Mononuclear cell (primary cell): ENCODE measurements around the gene ZRANB1. TPM values are rescaled to one million over a fixed set of nuclear protein-coding genes. Genes with fewer than 3 reads are reported as not detected.

Source experiments
- H3K27me3 ChIP-seq: 2 replicates; pipeline ENCODE4 v1.6.0; 2011; ENCODE audit warnings: low read length, control low read depth; ENCODE audit not compliant: insufficient read depth
- H3K4me1 ChIP-seq: 2 replicates; pipeline ENCODE4 v1.5.1; 2011; ENCODE audit warnings: mild to moderate bottlenecking, low read length, control low read depth; ENCODE audit not compliant: insufficient read depth
- H3K4me3 ChIP-seq: 2 replicates; pipeline ENCODE4 v1.5.1; 2011; ENCODE audit warnings: mild to moderate bottlenecking, low read length, moderate library complexity
- H3K9me3 ChIP-seq: 2 replicates; pipeline ENCODE4 v1.5.1; 2011; ENCODE audit warnings: low read depth, mild to moderate bottlenecking, control low read depth, low read length
- total RNA-seq: library from RNA; depleted of rRNA; stranded (reverse); fragments of >200 nt; gene quantifications from one replicate; pipeline ENCODE4 v1.2.3, GENCODE V29; 2012

ZRANB1 gene
- total RNA-seq, 1 donor = 46.2 TPM

DNA sequence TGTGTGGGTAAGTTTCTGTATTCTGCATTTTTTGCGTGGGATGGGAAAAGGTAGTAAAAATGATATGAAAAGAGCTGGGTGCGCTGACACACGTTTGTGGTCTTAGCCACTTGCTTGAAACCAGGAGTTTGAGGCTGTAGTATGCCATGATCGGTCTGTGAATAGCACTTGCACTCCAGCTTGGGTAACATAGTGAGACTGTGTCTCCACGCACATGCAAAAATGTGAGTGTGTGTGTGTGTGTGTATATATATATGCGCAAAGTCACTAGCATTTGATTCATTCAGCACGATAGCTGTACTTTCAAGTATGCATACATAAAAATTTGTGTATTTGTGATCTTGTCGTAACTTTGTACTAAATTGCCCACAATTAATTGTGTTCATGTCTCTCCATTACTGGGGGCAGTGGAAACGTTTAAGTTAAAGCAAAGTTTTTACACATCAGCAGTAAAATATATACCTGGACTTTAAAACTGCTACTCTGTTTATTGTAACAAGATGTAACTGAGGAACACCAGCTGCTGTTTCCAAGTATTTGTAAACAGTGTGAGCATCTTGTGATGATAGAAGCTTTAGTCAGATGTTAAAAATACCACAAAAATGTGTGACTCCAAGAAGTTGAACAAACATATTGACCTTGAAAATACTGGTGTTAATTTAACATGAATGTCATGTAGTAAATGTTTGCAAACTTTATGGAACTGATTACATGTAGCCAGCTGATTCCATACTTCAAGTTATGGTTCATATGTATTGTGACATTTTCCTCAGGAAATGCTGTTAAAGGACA, 1.6 kb downstream of the ZRANB1 start:
- H3K27me3 ChIP-seq = no peaks in the 10 kb centered on the region
- H3K4me1 ChIP-seq = peaks cover 17% of the 10 kb centered on the region
- H3K9me3 ChIP-seq = no peaks in the 10 kb centered on the region
- H3K4me3 ChIP-seq = no peak overlapping the region

- Histone ChIP-seq H3K9me3 (no peaks in the 10 kb centered on the region), H3K4me1 (peaks cover 17% of the 10 kb centered on the region), H3K27me3 (no peaks in the 10 kb centered on the region), H3K4me3 (no peak overlapping the region)
These were observed 3.1 kb downstream of the ZRANB1 start for GRCh38 chr10:124944982-124945381.

DNA sequence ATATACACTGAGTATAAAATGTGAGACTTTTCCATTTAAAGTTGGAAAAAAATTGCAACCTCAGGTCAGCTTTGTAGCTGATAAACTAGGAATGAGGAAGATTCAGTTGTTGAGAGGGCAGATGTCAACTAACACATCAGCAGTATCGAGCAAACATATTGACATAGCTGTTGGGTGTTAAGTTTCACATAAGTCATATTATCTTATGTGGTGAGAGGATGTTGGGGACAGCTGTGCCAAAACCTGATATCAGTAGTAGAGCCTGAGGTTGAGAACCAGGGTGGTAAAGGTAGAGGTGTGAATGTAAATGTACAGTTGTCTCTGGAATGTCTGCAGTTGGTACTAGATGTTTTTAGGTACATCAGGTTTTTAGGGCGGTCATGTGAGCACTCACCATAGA, 5.0 kb downstream of the ZRANB1 start:
- Histone ChIP-seq H3K4me3 (no peak overlapping the region), H3K9me3 (no peaks in the 10 kb centered on the region), H3K27me3 (no peaks in the 10 kb centered on the region), H3K4me1 (peaks cover 17% of the 10 kb centered on the region)

DNA sequence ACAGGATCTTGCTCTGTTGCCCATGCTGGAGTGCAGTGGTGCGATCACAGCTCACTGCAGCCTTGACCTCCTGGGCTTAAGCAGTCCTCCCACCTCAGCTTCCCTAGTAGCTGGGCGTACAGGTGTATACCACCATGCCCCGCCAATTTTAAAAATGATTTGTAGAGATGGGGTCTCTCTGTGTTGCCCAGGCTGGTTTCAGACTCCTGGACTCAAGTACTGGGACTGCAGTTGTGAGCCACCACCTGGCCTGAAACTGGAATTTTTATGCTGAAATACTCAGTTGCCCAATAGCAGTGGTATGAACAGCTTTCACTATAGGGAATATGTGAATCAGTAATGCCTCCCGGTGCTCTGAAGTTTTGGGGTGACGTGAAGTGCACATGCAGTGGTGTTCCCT, 7.6 kb downstream of the ZRANB1 start:
- H3K27me3 ChIP-seq = no peaks in the 10 kb centered on the region
- H3K9me3 ChIP-seq = no peaks in the 10 kb centered on the region

DNA sequence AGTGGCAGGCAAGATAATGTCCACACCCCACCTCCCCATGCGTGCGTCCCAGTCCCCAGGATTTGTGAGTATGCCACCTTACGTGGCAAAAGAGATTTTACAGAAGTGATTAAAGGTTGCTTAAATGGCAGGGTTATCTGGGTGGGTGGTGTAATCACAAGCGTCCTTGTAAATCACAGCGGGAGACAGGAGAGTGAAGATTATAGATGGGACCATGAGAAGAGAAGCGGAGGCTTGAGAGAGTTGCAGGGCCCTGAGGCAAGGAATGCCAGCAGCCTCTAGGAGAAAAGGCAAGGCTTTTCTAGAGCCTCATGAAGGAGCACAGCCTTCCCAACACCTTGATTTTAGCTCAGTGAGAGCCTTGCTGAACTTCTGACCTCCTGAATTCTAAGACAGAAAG, 10.2 kb downstream of the ZRANB1 start:
- no peak overlapping the region for H3K4me3 ChIP-seq
- H3K27me3 ChIP-seq = no peaks in the 10 kb centered on the region
- H3K4me1 ChIP-seq = peaks cover 13% of the 10 kb centered on the region
- H3K9me3 ChIP-seq = no peaks in the 10 kb centered on the region

More for the DNA sequence above, 7.6 kb downstream of the ZRANB1 start:
- H3K4me1 ChIP-seq = peaks cover 2% of the 10 kb centered on the region
- no peak overlapping the region for H3K4me3 ChIP-seq

GRCh38 chr10:124953421-124953820, 11.5 kb downstream of the ZRANB1 start:
- H3K9me3 ChIP-seq = no peaks in the 10 kb centered on the region
- H3K4me1 ChIP-seq = peaks cover 25% of the 10 kb centered on the region
- no peak overlapping the region for H3K4me3 ChIP-seq
- H3K27me3 ChIP-seq = no peaks in the 10 kb centered on the region

GRCh38 chr10:124955243-124955642, 13.3 kb downstream of the ZRANB1 start:
- H3K9me3 ChIP-seq = no peaks in the 10 kb centered on the region
- H3K4me3 ChIP-seq = no peak overlapping the region
- H3K27me3 ChIP-seq = no peaks in the 10 kb centered on the region
- peaks cover 25% of the 10 kb centered on the region for H3K4me1 ChIP-seq

DNA sequence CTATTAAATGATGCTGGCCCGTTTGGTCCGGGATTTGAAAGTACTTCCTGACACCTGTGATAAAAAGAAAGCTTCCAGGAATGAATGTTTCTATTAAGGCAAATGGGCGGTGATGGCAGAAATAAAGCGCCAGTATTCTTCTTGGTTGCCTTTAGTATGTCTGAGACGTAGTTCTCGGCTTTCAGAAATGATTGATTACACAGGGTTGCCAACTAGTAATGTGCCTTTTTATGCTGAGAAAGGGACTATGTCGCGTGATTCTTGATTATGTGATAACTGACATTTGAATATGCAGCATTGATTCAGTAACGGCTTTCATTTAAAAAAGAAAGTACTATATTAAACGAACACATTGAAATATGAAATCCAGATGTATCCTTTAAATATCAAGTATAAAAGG, 13.9 kb downstream of the ZRANB1 start:
- H3K27me3 ChIP-seq = no peaks in the 10 kb centered on the region
- H3K4me3 ChIP-seq = no peak overlapping the region
- no peaks in the 10 kb centered on the region for H3K9me3 ChIP-seq
- peaks cover 25% of the 10 kb centered on the region for H3K4me1 ChIP-seq

GRCh38 chr10:124956764-124957163, 14.8 kb downstream of the ZRANB1 start:
- H3K4me1 ChIP-seq = peaks cover 25% of the 10 kb centered on the region
- H3K4me3 ChIP-seq = no peak overlapping the region
- H3K27me3 ChIP-seq = no peaks in the 10 kb centered on the region
- no peaks in the 10 kb centered on the region for H3K9me3 ChIP-seq

- H3K4me3 ChIP-seq = no peak overlapping the region
- H3K4me1 ChIP-seq = peaks cover 25% of the 10 kb centered on the region
- no peaks in the 10 kb centered on the region for H3K27me3 ChIP-seq
- no peaks in the 10 kb centered on the region for H3K9me3 ChIP-seq
These were observed 15.6 kb downstream of the ZRANB1 start for GRCh38 chr10:124957404-124957947.

DNA sequence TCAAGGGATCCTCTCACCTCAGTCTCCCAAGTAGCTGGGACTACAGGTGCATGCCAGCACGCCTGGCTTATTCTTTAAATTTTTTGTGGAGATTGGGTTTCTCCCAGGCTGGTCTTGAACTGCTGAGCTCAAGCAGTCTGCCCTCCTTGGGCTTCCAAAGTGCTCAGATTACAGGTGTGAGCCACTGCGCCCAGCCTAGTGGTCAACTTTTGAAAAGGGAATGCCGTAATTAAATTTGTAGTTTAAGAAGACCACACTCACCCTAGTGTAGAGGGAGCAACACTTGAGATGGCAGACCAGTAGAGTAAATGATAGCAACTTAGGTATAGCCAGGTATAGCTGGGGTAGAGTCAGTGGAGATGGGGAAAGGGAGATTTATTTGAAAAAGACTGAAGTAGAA, 17.6 kb downstream of the ZRANB1 start:
- no peaks in the 10 kb centered on the region for H3K9me3 ChIP-seq
- peaks cover 25% of the 10 kb centered on the region for H3K4me1 ChIP-seq
- H3K4me3 ChIP-seq = no peak overlapping the region
- no peaks in the 10 kb centered on the region for H3K27me3 ChIP-seq

DNA sequence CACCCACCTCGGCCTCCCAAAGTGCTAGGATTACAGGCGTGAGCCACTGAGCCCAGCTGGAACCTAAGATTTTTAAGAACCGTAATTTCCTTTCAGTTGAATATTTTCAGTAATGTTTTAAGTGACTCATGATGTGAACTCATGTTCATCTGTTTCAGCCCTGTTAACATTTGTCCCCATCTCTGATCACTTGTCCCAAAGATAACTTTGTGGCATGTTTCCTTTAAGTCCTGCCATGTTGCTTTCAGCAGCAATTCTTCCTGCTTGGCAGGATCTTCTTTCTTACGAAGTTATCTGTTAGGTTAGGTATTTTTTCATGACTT, 19.3 kb downstream of the ZRANB1 start:
- peaks cover 21% of the 10 kb centered on the region for H3K4me1 ChIP-seq
- H3K4me3 ChIP-seq = no peak overlapping the region
- no peaks in the 10 kb centered on the region for H3K27me3 ChIP-seq
- no peaks in the 10 kb centered on the region for H3K9me3 ChIP-seq

DNA sequence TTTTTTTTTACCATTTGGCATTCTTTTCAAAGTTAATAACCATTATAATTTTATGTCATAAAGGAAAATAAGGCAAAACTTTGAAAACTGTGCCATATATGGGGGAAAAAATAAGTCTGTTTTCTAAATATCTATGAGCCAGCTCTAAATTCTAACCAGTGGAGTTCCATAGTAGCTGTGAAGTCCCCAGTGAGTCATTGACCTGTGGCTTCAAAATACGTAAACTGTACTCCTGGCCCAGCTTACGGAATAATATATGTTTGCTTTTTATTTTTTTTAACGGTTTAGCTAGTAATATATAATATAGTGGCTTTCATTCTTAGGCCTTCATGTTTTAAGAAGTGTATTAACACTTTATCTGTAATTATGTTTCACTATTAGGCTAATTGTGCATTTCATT, 20.5 kb downstream of the ZRANB1 start:
- Histone ChIP-seq H3K4me3 (no peak overlapping the region), H3K4me1 (peaks cover 9% of the 10 kb centered on the region), H3K27me3 (no peaks in the 10 kb centered on the region), H3K9me3 (no peaks in the 10 kb centered on the region)

- Histone ChIP-seq H3K27me3 (no peaks in the 10 kb centered on the region), H3K4me1 (no peaks in the 10 kb centered on the region), H3K4me3 (no peak overlapping the region), H3K9me3 (no peaks in the 10 kb centered on the region)
These were observed 22.2 kb downstream of the ZRANB1 start for GRCh38 chr10:124963866-124964720.

DNA sequence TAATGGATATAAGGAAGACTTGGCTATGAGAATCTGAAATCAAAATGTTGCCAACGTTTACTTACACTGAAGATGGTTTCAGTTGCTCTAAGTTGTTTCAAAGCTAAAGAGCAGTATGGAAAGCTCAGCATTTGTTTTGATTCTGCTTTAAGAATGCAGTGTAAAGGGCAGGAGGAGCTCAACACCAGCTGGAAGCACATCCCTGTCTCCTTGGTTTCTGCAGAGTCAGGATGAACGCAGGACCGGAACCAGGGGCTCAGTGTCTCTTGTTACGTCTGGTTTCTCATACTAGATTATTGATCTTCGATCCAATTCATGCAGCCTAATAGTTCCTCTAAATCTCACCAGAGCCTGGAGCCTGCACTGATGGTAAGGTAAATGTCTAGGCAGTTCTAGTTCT, 24.1 kb downstream of the ZRANB1 start:
- Histone ChIP-seq H3K4me3 (no peak overlapping the region), H3K9me3 (no peaks in the 10 kb centered on the region), H3K27me3 (no peaks in the 10 kb centered on the region)

More for the DNA sequence above, 24.1 kb downstream of the ZRANB1 start:
- H3K4me1 ChIP-seq = peaks cover 2% of the 10 kb centered on the region
